Kidney (tissue), 14 donors: ENCODE results near the gene GPR78. TPM values are rescaled to one million over a fixed set of nuclear protein-coding genes. Genes with fewer than 3 reads are reported as not detected.
"Not testable (repeated sequence)": the region's sequence is repeated elsewhere in the genome, so short reads cannot be mapped to it uniquely, and the experiment has no call there.

Source experiments
- DNase-seq, 5 donors: peaks; one replicate each; pipeline ENCODE4 v3.0.0-alpha.2; 2013 to 2020
- FAIRE-seq: peaks from 2 replicates; lab custom pipeline; 2012; peaks lifted over from hg19 to GRCh38; lab: Jason Lieb, UNC
- H3K27ac ChIP-seq, 2 donors: one replicate each; pipeline ENCODE4 v1.7.0; 2013; ENCODE audit warnings: low read depth in 2 of 2, low read length in 2 of 2, inconsistent platforms in 1 of 2
- H3K27me3 ChIP-seq: one replicate; pipeline ENCODE4 v1.7.1; 2013; ENCODE audit warnings: low read length, inconsistent platforms; ENCODE audit not compliant: control insufficient read depth, insufficient read depth
- H3K36me3 ChIP-seq, 3 donors: one replicate each; pipeline versions ENCODE4 v1.7.0 to v1.7.1; 2013; ENCODE audit warnings: low read length in 3 of 3, control low read depth in 1 of 3, inconsistent platforms in 1 of 3; ENCODE audit not compliant: insufficient read depth in 3 of 3, control insufficient read depth in 2 of 3
- H3K4me1 ChIP-seq, 3 donors: one replicate each; pipeline versions ENCODE4 v1.7.0 to v1.7.1; 2013; ENCODE audit warnings: low read length in 3 of 3, inconsistent platforms in 1 of 3, low read depth in 1 of 3; ENCODE audit not compliant: control insufficient read depth in 2 of 3, insufficient read depth in 2 of 3
- H3K4me3 ChIP-seq, 3 donors: one replicate each; pipeline versions ENCODE4 v1.7.0 to v1.8.1; 2013; ENCODE audit warnings: low read length in 3 of 3, control low read depth in 1 of 3, inconsistent platforms in 1 of 3
- H3K9ac ChIP-seq, 3 donors: one replicate each; pipeline versions ENCODE4 v1.7.0 to v1.7.1; 2013; ENCODE audit warnings: low read length in 3 of 3, control low read depth in 1 of 3, inconsistent platforms in 1 of 3
- H3K9me3 ChIP-seq, 3 donors: one replicate each; pipeline versions ENCODE4 v1.7.0 to v1.7.1; 2013; ENCODE audit warnings: low read length in 3 of 3, control low read depth in 1 of 3, inconsistent platforms in 1 of 3; ENCODE audit not compliant: control insufficient read depth in 2 of 3, insufficient read depth in 1 of 3
- intact Hi-C: fragments of 100-400 bp; cut with DNase I; formaldehyde crosslinking; loops from one replicate; pipeline ENCODE4 v1.11.1; 2022
- polyA plus RNA-seq: library from polyadenylated mRNA; stranded (reverse); fragments of 350-450 nt; fragmentation: Illumina TruSeq; extraction: RNeasy Lipid Tissue Mini Kit (QIAGEN cat#74804); gene quantifications from one replicate; pipeline ENCODE4 v1.2.3, GENCODE V29; 2014; ENCODE audit warnings: low read depth, low replicate concordance; ENCODE audit not compliant: insufficient read depth
- total RNA-seq: library from RNA; stranded (reverse); fragmentation: NEBNext Ultra II Directional; extraction: Animal tissue kit (Norgen Biotek cat#: 25700); gene quantifications from one replicate; pipeline ENCODE4 v1.2.1, GENCODE V29; 2021
- TF ChIP-seq, protein P1 (sequence below): IDR thresholded peaks from 3 replicates; pipeline ENCODE4 v1.5.1; 2012; ENCODE audit warnings: mild to moderate bottlenecking, moderate library complexity, borderline replicate concordance; ENCODE audit not compliant: insufficient read depth; ENCODE audit errors: extremely low read depth
- donor health status: control.
- donor health status: control.
- donor health status: control.
- donor health status: control.
- donor health status: control.
- donor health status: DM: yes; HTN: yes; CAD: no.
- donor health status: Normal renal cell carcinoma (clear cell type).

Gene GPR78
- total and polyA plus RNA-seq, 2 donors from 2014 or later = not detected

- FAIRE-seq (no peak), DNase-seq (no peak)
- Histone ChIP-seq H3K27me3 (no peaks in the 10 kb centered on the region), H3K27ac (no peak overlapping the region), H3K36me3 (no peaks in the 10 kb centered on the region), H3K4me3 (no peak overlapping the region), H3K4me1 (no peaks in the 10 kb centered on the region), H3K9me3 (no peaks in the 10 kb centered on the region), H3K9ac (no peak overlapping the region)
- intact Hi-C loops = no loop called here
- TF ChIP-seq, protein P1, sequence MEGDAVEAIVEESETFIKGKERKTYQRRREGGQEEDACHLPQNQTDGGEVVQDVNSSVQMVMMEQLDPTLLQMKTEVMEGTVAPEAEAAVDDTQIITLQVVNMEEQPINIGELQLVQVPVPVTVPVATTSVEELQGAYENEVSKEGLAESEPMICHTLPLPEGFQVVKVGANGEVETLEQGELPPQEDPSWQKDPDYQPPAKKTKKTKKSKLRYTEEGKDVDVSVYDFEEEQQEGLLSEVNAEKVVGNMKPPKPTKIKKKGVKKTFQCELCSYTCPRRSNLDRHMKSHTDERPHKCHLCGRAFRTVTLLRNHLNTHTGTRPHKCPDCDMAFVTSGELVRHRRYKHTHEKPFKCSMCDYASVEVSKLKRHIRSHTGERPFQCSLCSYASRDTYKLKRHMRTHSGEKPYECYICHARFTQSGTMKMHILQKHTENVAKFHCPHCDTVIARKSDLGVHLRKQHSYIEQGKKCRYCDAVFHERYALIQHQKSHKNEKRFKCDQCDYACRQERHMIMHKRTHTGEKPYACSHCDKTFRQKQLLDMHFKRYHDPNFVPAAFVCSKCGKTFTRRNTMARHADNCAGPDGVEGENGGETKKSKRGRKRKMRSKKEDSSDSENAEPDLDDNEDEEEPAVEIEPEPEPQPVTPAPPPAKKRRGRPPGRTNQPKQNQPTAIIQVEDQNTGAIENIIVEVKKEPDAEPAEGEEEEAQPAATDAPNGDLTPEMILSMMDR = no peak
Measured at GRCh38 chr4:8618421-8618820, 38.2 kb downstream of the GPR78 start.

DNA sequence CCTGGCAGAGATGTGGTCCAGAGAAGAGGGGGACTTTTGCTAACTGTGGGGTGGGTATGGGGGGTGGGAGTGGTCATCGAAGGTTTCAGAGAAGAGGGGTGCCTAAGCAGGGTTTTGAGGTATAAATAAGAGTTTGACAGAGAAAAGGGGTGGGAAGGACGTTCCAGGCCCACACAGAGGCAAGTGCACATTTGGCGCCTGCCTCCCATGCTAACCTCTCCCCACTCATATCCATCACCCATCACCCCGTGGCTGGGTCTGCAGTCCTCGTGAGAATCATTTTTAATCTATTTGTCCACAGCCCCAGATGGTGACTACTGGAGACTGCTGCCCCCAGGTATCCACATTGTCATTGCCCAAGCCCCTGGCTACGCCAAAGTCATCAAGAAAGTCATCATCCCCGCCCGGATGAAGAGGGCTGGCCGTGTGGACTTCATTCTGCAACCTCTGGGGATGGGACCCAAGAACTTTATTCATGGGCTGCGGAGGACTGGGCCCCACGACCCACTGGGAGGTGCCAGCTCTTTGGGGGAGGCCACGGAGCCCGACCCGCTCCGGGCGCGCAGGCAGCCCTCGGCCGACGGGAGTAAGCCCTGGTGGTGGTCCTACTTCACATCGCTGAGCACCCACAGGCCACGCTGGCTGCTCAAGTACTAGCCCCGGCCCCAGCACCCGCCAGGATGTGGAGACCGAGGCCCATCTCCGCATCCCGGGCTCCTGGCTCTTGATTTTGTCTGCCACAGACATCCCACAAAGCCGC is 38.9 kb downstream of the GPR78 start:
- FAIRE-seq = no peak
- no peaks in the 10 kb centered on the region for H3K9me3 ChIP-seq
- peak in 1 of 5 donors; percentile 45 for DNase-seq
- H3K4me3 ChIP-seq = no peak overlapping the region
- TF ChIP-seq, protein P1 = no peak
- H3K27me3 ChIP-seq = no peaks in the 10 kb centered on the region
- no peak overlapping the region for H3K27ac ChIP-seq
- H3K36me3 ChIP-seq = no peaks in the 10 kb centered on the region
- no peak overlapping the region for H3K9ac ChIP-seq
- H3K4me1 ChIP-seq = no peaks in the 10 kb centered on the region
- intact Hi-C loops = no loop called here

GRCh38 chr4:8621135-8621534 is 40.9 kb downstream of the GPR78 start:
- intact Hi-C loops, FAIRE-seq: not testable (repeated sequence)
- peak in 1 of 5 donors; percentile 16 for DNase-seq

GRCh38 chr4:8624601-8625272 is 44.5 kb downstream of the GPR78 start:
- FAIRE-seq, H3K9ac ChIP-seq, H3K27me3 ChIP-seq, H3K4me3 ChIP-seq, DNase-seq, H3K4me1 ChIP-seq, H3K36me3 ChIP-seq, intact Hi-C loops, H3K27ac ChIP-seq, H3K9me3 ChIP-seq: not testable (repeated sequence)

More at GRCh38 chr4:8621135-8621534, 40.9 kb downstream of the GPR78 start:
- H3K4me1 ChIP-seq, H3K9me3 ChIP-seq, H3K27me3 ChIP-seq, H3K27ac ChIP-seq, H3K36me3 ChIP-seq, H3K4me3 ChIP-seq, H3K9ac ChIP-seq: not testable (repeated sequence)

DNA sequence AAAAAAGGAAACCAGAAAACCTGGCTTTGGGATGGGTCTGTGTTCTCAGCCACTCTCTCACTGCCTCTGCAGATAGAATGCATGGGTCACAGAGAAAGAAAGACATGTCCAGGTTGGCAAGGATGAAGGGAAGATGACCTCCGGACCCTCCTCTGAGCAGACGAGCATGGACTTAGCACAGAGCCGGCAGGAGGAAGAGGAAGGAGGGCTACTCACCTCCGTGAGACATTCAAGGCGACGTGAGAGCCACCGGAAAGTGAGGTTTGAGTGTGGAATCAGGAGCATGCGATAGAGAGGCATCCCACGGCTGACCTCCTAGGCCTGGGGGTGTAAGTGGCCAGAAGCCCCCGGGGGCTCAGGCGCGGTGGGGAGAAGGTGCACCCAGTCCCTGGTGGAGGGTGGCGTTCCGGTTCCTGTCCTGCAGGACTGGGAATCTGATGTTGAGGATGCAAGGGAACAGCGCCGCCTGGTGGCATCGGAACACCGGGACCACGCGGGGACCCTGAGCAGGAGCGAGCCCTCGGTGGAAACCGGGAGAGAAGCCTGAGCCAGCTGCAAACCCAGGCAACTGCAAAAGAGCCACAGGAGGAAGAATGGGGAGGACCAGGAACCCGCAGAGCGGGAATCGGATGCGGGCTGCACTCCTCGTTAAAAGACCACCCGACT is 50.2 kb downstream of the GPR78 start:
- DNase-seq, H3K4me1 ChIP-seq, intact Hi-C loops, H3K36me3 ChIP-seq, H3K27ac ChIP-seq, H3K9me3 ChIP-seq, H3K27me3 ChIP-seq, H3K4me3 ChIP-seq, H3K9ac ChIP-seq, FAIRE-seq: not testable (repeated sequence)

GRCh38 chr4:8631896-8632295 is 51.7 kb downstream of the GPR78 start:
- H3K4me3 ChIP-seq, intact Hi-C loops, H3K36me3 ChIP-seq, H3K4me1 ChIP-seq, H3K9me3 ChIP-seq, H3K27ac ChIP-seq, H3K27me3 ChIP-seq, FAIRE-seq, H3K9ac ChIP-seq: not testable (repeated sequence)
- peak in 1 of 5 donors; percentile 29 for DNase-seq
